K562 (cell line): Measurements from ENCODE around the gene MLN. TPM values are rescaled to one million over a fixed set of nuclear protein-coding genes. Genes with fewer than 3 reads are reported as not detected.

ENCODE experiments used
- CBX3 ChIP-seq, 2 experiments: IDR thresholded peaks; 1 replicate in 1 of 2; 2 replicates in 1 of 2; pipeline ENCODE4 v1.6.1; 2012; ENCODE audit warnings: inconsistent platforms in 2 of 2, low read length in 2 of 2, borderline replicate concordance in 1 of 2, control low read depth in 1 of 2
- CLOCK ChIP-seq: fragments of 250-450 bp; sonication (Bioruptor Pico); IDR thresholded peaks from 2 replicates; pipeline ENCODE4 v1.4.0; 2020; ENCODE audit warnings: mild to moderate bottlenecking, moderate library complexity, borderline replicate concordance
- EGR1 ChIP-seq: fragments of 450-650 bp; conservative IDR thresholded peaks from 2 replicates; pipeline ENCODE4 v1.6.1; 2017; ENCODE audit warnings: mild to moderate bottlenecking
- FOXM1 ChIP-seq, 2 experiments: fragments of 450-650 bp in 1 of 2; sonication (generic) in 1 of 2; formaldehyde crosslinking in 1 of 2; IDR thresholded peaks; 2 replicates each; pipeline versions ENCODE4 v1.6.1 to v1.9.0; 2017 to 2022; ENCODE audit warnings: low read depth in 2 of 2, mild to moderate bottlenecking in 2 of 2, missing genetic modification reagents in 1 of 2, moderate library complexity in 1 of 2
- HDAC1 ChIP-seq, 2 experiments: fragments of 450-650 bp; IDR thresholded peaks; 2 replicates each; pipeline ENCODE4 v1.6.1; 2016 to 2017; ENCODE audit warnings: inconsistent platforms in 1 of 2, mild to moderate bottlenecking in 1 of 2, moderate library complexity in 1 of 2
- HLTF ChIP-seq: fragments of 450-650 bp; IDR thresholded peaks from 2 replicates; pipeline ENCODE4 v1.6.1; 2016
- KHSRP ChIP-seq: fragments of 450-650 bp; IDR thresholded peaks from 2 replicates; pipeline ENCODE4 v1.6.1; 2017
- KLF13 ChIP-seq: fragments of 450-650 bp; IDR thresholded peaks from 2 replicates; pipeline ENCODE4 v1.6.1; 2016; ENCODE audit warnings: missing genetic modification characterization, low read depth, mild to moderate bottlenecking, missing compliant biosample characterization, moderate library complexity, borderline replicate concordance
- KLF16 ChIP-seq: IDR thresholded peaks from 2 replicates; pipeline ENCODE4 v1.6.1; 2016; ENCODE audit warnings: antibody characterized with exemption
- L3MBTL2 ChIP-seq: fragments of 450-650 bp; IDR thresholded peaks from 2 replicates; pipeline ENCODE4 v1.6.1; 2016; ENCODE audit warnings: mild to moderate bottlenecking, moderate library complexity
- LCOR ChIP-seq: sonication (generic); formaldehyde crosslinking; IDR thresholded peaks from 2 replicates; pipeline ENCODE4 v1.8.0; 2022; ENCODE audit warnings: mild to moderate bottlenecking, missing genetic modification reagents
- PRMT5 ChIP-seq: sonication (generic); formaldehyde crosslinking; IDR thresholded peaks from 2 replicates; pipeline ENCODE4 v1.5.0; 2020; ENCODE audit warnings: missing genetic modification reagents
- PTBP1 ChIP-seq: fragments of 200-400 bp; formaldehyde crosslinking; IDR thresholded peaks from 2 replicates; pipeline ENCODE4 v1.6.1; 2017; ENCODE audit warnings: low read depth, low read length
- SREBF2 ChIP-seq: sonication (generic); formaldehyde crosslinking; IDR thresholded peaks from 2 replicates; pipeline ENCODE4 v1.4.0; 2020; ENCODE audit warnings: mild to moderate bottlenecking, missing genetic modification reagents
- STAG1 ChIP-seq: sonication (generic); formaldehyde crosslinking; IDR thresholded peaks from 2 replicates; pipeline ENCODE4 v1.5.0; 2020; ENCODE audit warnings: missing genetic modification reagents, borderline replicate concordance
- ZNF174 ChIP-seq: fragments of 250-450 bp; sonication (Bioruptor Pico); IDR thresholded peaks from 2 replicates; pipeline ENCODE4 v1.4.0; 2020; ENCODE audit warnings: mild to moderate bottlenecking
- ZNF224 ChIP-seq: sonication (generic); formaldehyde crosslinking; IDR thresholded peaks from 2 replicates; pipeline ENCODE4 v1.8.0; 2022; ENCODE audit warnings: mild to moderate bottlenecking, missing genetic modification reagents
- ZNF282 ChIP-seq: sonication (generic); formaldehyde crosslinking; IDR thresholded peaks from 2 replicates; pipeline ENCODE4 v1.8.1; 2023; ENCODE audit warnings: missing genetic modification reagents
- ZNF707 ChIP-seq: fragments of 250-450 bp; sonication (Bioruptor Pico); conservative IDR thresholded peaks from 2 replicates; pipeline ENCODE4 v1.8.0; 2022; ENCODE audit warnings: inconsistent platforms, mild to moderate bottlenecking, moderate library complexity
- polyA plus RNA-seq, 8 experiments: library from polyadenylated mRNA; depleted of rRNA in 4 of 8; stranded (reverse) in 5 of 8; unstranded in 3 of 8; fragments of >200 nt; fragmentation: Nextera tagmentation in 2 of 8; fragmentation: Illumina TruSeq in 1 of 8; extraction: Ambion mirVana in 2 of 8; extraction: Trizol in 1 of 8; gene quantifications; 2 replicates each; pipeline versions ENCODE4 v1.2.1 to v1.2.3, GENCODE V29; 2011 to 2014; ENCODE audit warnings: inconsistent platforms in 1 of 8, missing spikeins in 1 of 8
- total RNA-seq, 7 experiments: library from RNA; depleted of rRNA in 6 of 7; stranded (reverse); fragments of >200 nt in 6 of 7; fragmentation: Illumina TruSeq in 2 of 7; extraction: Trizol in 2 of 7; gene quantifications; 2 replicates each; pipeline versions ENCODE4 v1.2.1 to v1.2.3, GENCODE V29; 2011 to 2021; ENCODE audit warnings: low replicate concordance in 1 of 7
- TF ChIP-seq, protein P1 (sequence below): sonication (generic); formaldehyde crosslinking; IDR thresholded peaks from 2 replicates; pipeline ENCODE4 v1.8.0; 2022; ENCODE audit warnings: missing genetic modification reagents, mild to moderate bottlenecking, moderate library complexity, borderline replicate concordance
- TF ChIP-seq, protein P2 (sequence below): fragments of 250-450 bp; sonication (Bioruptor Pico); IDR thresholded peaks from 2 replicates; pipeline ENCODE4 v1.8.0; 2021; ENCODE audit warnings: moderate library complexity, mild to moderate bottlenecking, inconsistent platforms
- TF ChIP-seq, protein P3 (sequence below): sonication (generic); formaldehyde crosslinking; IDR thresholded peaks from 2 replicates; pipeline ENCODE4 v1.8.0; 2023; ENCODE audit warnings: mild to moderate bottlenecking, missing genetic modification reagents

MLN gene
- total and polyA plus RNA-seq, 9 of the 15 experiments (the other 6 are each of a cell fraction or from before 2014, with no cell fraction given) = not detected

DNA sequence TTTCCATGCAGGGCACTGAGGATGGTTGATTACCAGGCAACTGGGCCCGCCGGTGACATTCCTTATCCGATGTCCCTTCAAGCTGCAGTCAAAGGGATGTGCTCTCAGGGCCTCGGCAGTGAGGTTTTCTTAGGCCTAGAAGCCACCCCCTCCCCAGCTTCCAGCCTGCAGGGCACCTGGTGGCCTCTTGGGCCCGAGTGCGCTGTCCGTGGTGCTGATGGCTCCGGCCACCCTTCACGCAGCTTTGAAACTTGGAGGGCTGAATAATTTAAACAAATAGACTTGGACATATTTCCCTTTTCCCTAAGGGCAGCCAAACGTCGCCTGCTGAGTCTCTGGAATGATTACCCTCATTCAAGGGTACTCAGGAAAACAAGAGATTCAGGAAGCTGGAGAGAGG lies 8.9 kb upstream of the MLN start (continued):
- no peak for TF ChIP-seq CLOCK (CRISPR knock-in tag)
- peak; percentile 79; the same call in 1 of the 2 replicates for TF ChIP-seq LCOR (CRISPR knock-in tag)
- TF ChIP-seq FOXM1 (IDR thresholded peaks at IDR 0.05; ENCODE audit: low read depth) = no peak
- 0 out of 2 replicates have a peak, but pooled peaks have one; percentile 47 for TF ChIP-seq FOXM1 (CRISPR knock-in tag; IDR thresholded peaks at IDR 0.05; ENCODE audit: low read depth)
- TF ChIP-seq PRMT5 (CRISPR knock-in tag) = peak; percentile 96
- no peak for TF ChIP-seq L3MBTL2
- no peak for TF ChIP-seq ZNF707
- TF ChIP-seq ZNF224 (CRISPR knock-in tag) = peak; percentile 70; the same call in 1 of the 2 replicates
- no peak for TF ChIP-seq KHSRP
- TF ChIP-seq EGR1 = peak; percentile 60
- TF ChIP-seq, protein P1, sequence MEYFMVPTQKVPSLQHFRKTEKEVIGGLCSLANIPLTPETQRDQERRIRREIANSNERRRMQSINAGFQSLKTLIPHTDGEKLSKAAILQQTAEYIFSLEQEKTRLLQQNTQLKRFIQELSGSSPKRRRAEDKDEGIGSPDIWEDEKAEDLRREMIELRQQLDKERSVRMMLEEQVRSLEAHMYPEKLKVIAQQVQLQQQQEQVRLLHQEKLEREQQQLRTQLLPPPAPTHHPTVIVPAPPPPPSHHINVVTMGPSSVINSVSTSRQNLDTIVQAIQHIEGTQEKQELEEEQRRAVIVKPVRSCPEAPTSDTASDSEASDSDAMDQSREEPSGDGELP (CRISPR knock-in tag) = peak; percentile 87; the same call in 1 of the 2 replicates
- no peak for TF ChIP-seq KLF13 (tag)
- TF ChIP-seq HDAC1 (IDR thresholded peaks at IDR 0.05) = 0 out of 4 replicates have a peak, but pooled peaks of 1 of the 2 experiments have one; percentile 13
- TF ChIP-seq, protein P2, sequence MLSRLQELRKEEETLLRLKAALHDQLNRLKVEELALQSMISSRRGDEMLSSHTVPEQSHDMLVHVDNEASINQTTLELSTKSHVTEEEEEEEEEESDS (CRISPR knock-in tag) = no peak
- no peak for TF ChIP-seq ZNF282
- no peak for TF ChIP-seq PTBP1
- TF ChIP-seq HLTF = no peak
- TF ChIP-seq, protein P3, sequence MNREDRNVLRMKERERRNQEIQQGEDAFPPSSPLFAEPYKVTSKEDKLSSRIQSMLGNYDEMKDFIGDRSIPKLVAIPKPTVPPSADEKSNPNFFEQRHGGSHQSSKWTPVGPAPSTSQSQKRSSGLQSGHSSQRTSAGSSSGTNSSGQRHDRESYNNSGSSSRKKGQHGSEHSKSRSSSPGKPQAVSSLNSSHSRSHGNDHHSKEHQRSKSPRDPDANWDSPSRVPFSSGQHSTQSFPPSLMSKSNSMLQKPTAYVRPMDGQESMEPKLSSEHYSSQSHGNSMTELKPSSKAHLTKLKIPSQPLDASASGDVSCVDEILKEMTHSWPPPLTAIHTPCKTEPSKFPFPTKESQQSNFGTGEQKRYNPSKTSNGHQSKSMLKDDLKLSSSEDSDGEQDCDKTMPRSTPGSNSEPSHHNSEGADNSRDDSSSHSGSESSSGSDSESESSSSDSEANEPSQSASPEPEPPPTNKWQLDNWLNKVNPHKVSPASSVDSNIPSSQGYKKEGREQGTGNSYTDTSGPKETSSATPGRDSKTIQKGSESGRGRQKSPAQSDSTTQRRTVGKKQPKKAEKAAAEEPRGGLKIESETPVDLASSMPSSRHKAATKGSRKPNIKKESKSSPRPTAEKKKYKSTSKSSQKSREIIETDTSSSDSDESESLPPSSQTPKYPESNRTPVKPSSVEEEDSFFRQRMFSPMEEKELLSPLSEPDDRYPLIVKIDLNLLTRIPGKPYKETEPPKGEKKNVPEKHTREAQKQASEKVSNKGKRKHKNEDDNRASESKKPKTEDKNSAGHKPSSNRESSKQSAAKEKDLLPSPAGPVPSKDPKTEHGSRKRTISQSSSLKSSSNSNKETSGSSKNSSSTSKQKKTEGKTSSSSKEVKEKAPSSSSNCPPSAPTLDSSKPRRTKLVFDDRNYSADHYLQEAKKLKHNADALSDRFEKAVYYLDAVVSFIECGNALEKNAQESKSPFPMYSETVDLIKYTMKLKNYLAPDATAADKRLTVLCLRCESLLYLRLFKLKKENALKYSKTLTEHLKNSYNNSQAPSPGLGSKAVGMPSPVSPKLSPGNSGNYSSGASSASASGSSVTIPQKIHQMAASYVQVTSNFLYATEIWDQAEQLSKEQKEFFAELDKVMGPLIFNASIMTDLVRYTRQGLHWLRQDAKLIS (CRISPR knock-in tag) = peak; percentile 66; the same call in 1 of the 2 replicates
- TF ChIP-seq ZNF174 (CRISPR knock-in tag) = no peak
- TF ChIP-seq STAG1 (CRISPR knock-in tag) = 0 out of 2 replicates have a peak, but pooled peaks have one; percentile 14
- TF ChIP-seq KLF16 = no peak
- TF ChIP-seq CBX3 (IDR thresholded peaks at IDR 0.05; ENCODE audit: borderline replicate concordance in 1 of 2, low read length in 2 of 2) = 0 out of 3 replicates have a peak, but pooled peaks of 1 of the 2 experiments have one; percentile 40
- no peak for TF ChIP-seq SREBF2 (CRISPR knock-in tag)
